Measurements from ENCODE around the gene CCDC92B. TPM values are rescaled to one million over a fixed set of nuclear protein-coding genes. Genes with fewer than 3 reads are reported as not detected.

The CCDC92B gene
- total and polyA plus RNA-seq, 2 of the 13 experiments (the other 11 are each of a cell fraction or from before 2014, with no cell fraction given), result not detected

GRCh38 chr17:2710803-2711607, 38.4 kb downstream of the CCDC92B start (continued):
- TF ChIP-seq REST (IDR thresholded peaks at IDR 0.05; ENCODE audit: borderline replicate concordance in 1 of 2, low read depth in 1 of 2, low read length in 2 of 2), result 0 out of 4 replicates have a peak, but pooled peaks of 1 of the 2 experiments have one; percentile 21
- TF ChIP-seq POGZ (CRISPR knock-in tag; IDR thresholded peaks at IDR 0.05), result no peak; the same call in 1 of the 2 replicates
- TF ChIP-seq, protein P1, sequence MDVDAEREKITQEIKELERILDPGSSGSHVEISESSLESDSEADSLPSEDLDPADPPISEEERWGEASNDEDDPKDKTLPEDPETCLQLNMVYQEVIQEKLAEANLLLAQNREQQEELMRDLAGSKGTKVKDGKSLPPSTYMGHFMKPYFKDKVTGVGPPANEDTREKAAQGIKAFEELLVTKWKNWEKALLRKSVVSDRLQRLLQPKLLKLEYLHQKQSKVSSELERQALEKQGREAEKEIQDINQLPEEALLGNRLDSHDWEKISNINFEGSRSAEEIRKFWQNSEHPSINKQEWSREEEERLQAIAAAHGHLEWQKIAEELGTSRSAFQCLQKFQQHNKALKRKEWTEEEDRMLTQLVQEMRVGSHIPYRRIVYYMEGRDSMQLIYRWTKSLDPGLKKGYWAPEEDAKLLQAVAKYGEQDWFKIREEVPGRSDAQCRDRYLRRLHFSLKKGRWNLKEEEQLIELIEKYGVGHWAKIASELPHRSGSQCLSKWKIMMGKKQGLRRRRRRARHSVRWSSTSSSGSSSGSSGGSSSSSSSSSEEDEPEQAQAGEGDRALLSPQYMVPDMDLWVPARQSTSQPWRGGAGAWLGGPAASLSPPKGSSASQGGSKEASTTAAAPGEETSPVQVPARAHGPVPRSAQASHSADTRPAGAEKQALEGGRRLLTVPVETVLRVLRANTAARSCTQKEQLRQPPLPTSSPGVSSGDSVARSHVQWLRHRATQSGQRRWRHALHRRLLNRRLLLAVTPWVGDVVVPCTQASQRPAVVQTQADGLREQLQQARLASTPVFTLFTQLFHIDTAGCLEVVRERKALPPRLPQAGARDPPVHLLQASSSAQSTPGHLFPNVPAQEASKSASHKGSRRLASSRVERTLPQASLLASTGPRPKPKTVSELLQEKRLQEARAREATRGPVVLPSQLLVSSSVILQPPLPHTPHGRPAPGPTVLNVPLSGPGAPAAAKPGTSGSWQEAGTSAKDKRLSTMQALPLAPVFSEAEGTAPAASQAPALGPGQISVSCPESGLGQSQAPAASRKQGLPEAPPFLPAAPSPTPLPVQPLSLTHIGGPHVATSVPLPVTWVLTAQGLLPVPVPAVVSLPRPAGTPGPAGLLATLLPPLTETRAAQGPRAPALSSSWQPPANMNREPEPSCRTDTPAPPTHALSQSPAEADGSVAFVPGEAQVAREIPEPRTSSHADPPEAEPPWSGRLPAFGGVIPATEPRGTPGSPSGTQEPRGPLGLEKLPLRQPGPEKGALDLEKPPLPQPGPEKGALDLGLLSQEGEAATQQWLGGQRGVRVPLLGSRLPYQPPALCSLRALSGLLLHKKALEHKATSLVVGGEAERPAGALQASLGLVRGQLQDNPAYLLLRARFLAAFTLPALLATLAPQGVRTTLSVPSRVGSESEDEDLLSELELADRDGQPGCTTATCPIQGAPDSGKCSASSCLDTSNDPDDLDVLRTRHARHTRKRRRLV (CRISPR knock-in tag; IDR thresholded peaks at IDR 0.05), result 0 out of 2 replicates have a peak, but pooled peaks have one; percentile 12
- no peak for TF ChIP-seq KAT2B (IDR thresholded peaks at IDR 0.05; ENCODE audit: borderline replicate concordance, low read depth, low read length)
- 0 out of 2 replicates have a peak, but pooled peaks have one; percentile 22 for TF ChIP-seq MEF2D (CRISPR knock-in tag; IDR thresholded peaks at IDR 0.05)
- TF ChIP-seq ZC3H13 (CRISPR knock-in tag; IDR thresholded peaks at IDR 0.05), result peak; percentile 78
- TF ChIP-seq, protein P2, sequence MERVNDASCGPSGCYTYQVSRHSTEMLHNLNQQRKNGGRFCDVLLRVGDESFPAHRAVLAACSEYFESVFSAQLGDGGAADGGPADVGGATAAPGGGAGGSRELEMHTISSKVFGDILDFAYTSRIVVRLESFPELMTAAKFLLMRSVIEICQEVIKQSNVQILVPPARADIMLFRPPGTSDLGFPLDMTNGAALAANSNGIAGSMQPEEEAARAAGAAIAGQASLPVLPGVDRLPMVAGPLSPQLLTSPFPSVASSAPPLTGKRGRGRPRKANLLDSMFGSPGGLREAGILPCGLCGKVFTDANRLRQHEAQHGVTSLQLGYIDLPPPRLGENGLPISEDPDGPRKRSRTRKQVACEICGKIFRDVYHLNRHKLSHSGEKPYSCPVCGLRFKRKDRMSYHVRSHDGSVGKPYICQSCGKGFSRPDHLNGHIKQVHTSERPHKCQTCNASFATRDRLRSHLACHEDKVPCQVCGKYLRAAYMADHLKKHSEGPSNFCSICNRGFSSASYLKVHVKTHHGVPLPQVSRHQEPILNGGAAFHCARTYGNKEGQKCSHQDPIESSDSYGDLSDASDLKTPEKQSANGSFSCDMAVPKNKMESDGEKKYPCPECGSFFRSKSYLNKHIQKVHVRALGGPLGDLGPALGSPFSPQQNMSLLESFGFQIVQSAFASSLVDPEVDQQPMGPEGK (CRISPR knock-in tag; IDR thresholded peaks at IDR 0.05), result peak; percentile 44
- 0 out of 2 replicates have a peak, but pooled peaks have one; percentile 73 for TF ChIP-seq ZNF224 (CRISPR knock-in tag; IDR thresholded peaks at IDR 0.05)
- no peak for TF ChIP-seq ZNF180 (CRISPR knock-in tag; IDR thresholded peaks at IDR 0.05; ENCODE audit: borderline replicate concordance, low read depth)
- TF ChIP-seq ZBTB46 (CRISPR knock-in tag; IDR thresholded peaks at IDR 0.05; ENCODE audit: borderline replicate concordance), result 0 out of 2 replicates have a peak, but pooled peaks have one; percentile 16
- TF ChIP-seq ZBTB7B (CRISPR knock-in tag; IDR thresholded peaks at IDR 0.05), result peak; percentile 74
